GM12878 (cell line): ENCODE data around the gene IVL.

Source experiments
- ATF3 ChIP-seq: IDR thresholded peaks from 2 replicates; pipeline ENCODE4 v1.6.1; 2011; ENCODE audit warnings: low read depth, mild to moderate bottlenecking, low read length, moderate library complexity, borderline replicate concordance; ENCODE audit errors: extremely low read depth
- HCFC1 ChIP-seq: fragments of 150-350 bp; IDR thresholded peaks from 2 replicates; pipeline ENCODE4 v1.6.1; 2014; ENCODE audit warnings: low read length
- POLR2AphosphoS5 ChIP-seq: IDR thresholded peaks from 2 replicates; pipeline ENCODE4 v1.6.1; 2011; ENCODE audit warnings: mild to moderate bottlenecking, low read length, inconsistent platforms
- RAD51 ChIP-seq: fragments of 450-650 bp; IDR thresholded peaks from 2 replicates; pipeline ENCODE4 v1.6.1; 2016; ENCODE audit warnings: moderate library complexity, mild to moderate bottlenecking, inconsistent platforms
- ZBTB40 ChIP-seq: fragments of 450-650 bp; IDR thresholded peaks from 2 replicates; pipeline ENCODE4 v1.6.1; 2016; ENCODE audit warnings: mild to moderate bottlenecking, moderate library complexity, borderline replicate concordance

- TF ChIP-seq RAD51 (no peak), ZBTB40 (no peak), POLR2AphosphoS5 (no peak), ATF3 (no peak), HCFC1 (no peak)
These were observed 20.2 kb upstream of the IVL start for GRCh38 chr1:152888126-152888525.
